PC-3 (cell line): ENCODE measurements around the gene NPW. TPM values are rescaled to one million over a fixed set of nuclear protein-coding genes. Genes with fewer than 3 reads are reported as not detected.

Experiments
- ATAC-seq: fragments of 200-7000 bp; cut with Tn5 transposase; 2 replicates; pipeline ENCODE4 v1.9.1; 2020; ENCODE audit warnings: mild to moderate bottlenecking, moderate library complexity
- BruUV-seq: library from RNA; stranded (reverse); fragments of 400-500 nt; replicated peaks from 2 replicates; lab custom pipeline; 2021; lab: Mats Ljungman, UMichigan
- CTCF ChIA-PET: fragments of 300-600 bp; sonication (Branson Sonifier 250); formaldehyde crosslinking; loops from one replicate; lab custom pipeline; 2022; ENCODE audit warnings: antibody characterized with exemption; lab: Charles Lee
- POLR2A ChIA-PET: fragments of 300-600 bp; sonication (Branson Sonifier 250); formaldehyde crosslinking; loops from one replicate; lab custom pipeline; 2022; ENCODE audit warnings: antibody characterized with exemption; ENCODE audit not compliant: unreplicated experiment; lab: Charles Lee
- DNase-seq: peaks from one replicate; pipeline ENCODE4 v3.0.0-alpha.2; 2015
- H2AFZ ChIP-seq: fragments of 300-600 bp; sonication (generic); 2 replicates; pipeline ENCODE4 v1.6.0; 2016; ENCODE audit warnings: antibody characterized with exemption, low read length
- H3F3A ChIP-seq: fragments of 300-600 bp; sonication (generic); one replicate; pipeline ENCODE4 v1.6.0; 2017; ENCODE audit warnings: antibody characterized with exemption, low read length, control low read depth, mild to moderate bottlenecking; ENCODE audit not compliant: unreplicated experiment
- H3K27ac ChIP-seq: fragments of 300-600 bp; sonication (generic); 2 replicates; pipeline ENCODE4 v1.5.1; 2016; ENCODE audit warnings: mild to moderate bottlenecking, low read length
- H3K27me3 ChIP-seq: fragments of 300-600 bp; sonication (generic); 2 replicates; pipeline ENCODE4 v1.6.1; 2016; ENCODE audit warnings: low read length, mixed read lengths
- H3K36me3 ChIP-seq: fragments of 300-600 bp; sonication (generic); 2 replicates; pipeline ENCODE4 v1.6.1; 2016; ENCODE audit warnings: low read depth, mixed run types, low read length, mixed read lengths
- H3K4me1 ChIP-seq: fragments of 300-600 bp; sonication (generic); 2 replicates; pipeline ENCODE4 v1.5.1; 2016; ENCODE audit warnings: low read length; ENCODE audit not compliant: insufficient read depth
- H3K4me2 ChIP-seq: fragments of 300-600 bp; sonication (generic); 2 replicates; pipeline ENCODE4 v1.6.0; 2016; ENCODE audit warnings: low read length
- H3K4me3 ChIP-seq: fragments of 300-600 bp; sonication (generic); 2 replicates; pipeline ENCODE4 v1.5.1; 2016; ENCODE audit warnings: mild to moderate bottlenecking, low read length, mixed read lengths
- H3K79me2 ChIP-seq: fragments of 300-600 bp; sonication (generic); 2 replicates; pipeline ENCODE4 v1.6.1; 2017; ENCODE audit warnings: low read length, mixed read lengths
- H3K9ac ChIP-seq: fragments of 300-600 bp; sonication (generic); 2 replicates; pipeline ENCODE4 v1.6.0; 2016; ENCODE audit warnings: mild to moderate bottlenecking, low read length
- H3K9me2 ChIP-seq: fragments of 300-600 bp; sonication (generic); replicated peaks from 2 replicates; pipeline ENCODE4 v1.6.1; 2016; ENCODE audit warnings: mixed run types, low read length, mixed read lengths
- H3K9me3 ChIP-seq: fragments of 300-600 bp; sonication (generic); 2 replicates; pipeline ENCODE4 v1.6.1; 2016; ENCODE audit warnings: low read length, mixed read lengths
- H4K20me1 ChIP-seq: fragments of 300-600 bp; sonication (generic); 2 replicates; pipeline ENCODE4 v1.6.1; 2016; ENCODE audit warnings: low read length, mixed read lengths
- EZH2 ChIP-seq: fragments of 300-600 bp; sonication (generic); IDR thresholded peaks from one replicate; pipeline ENCODE4 v1.6.1; 2017; ENCODE audit warnings: antibody characterized with exemption, mild to moderate bottlenecking, low read length; ENCODE audit not compliant: unreplicated experiment
- EZH2phosphoT487 ChIP-seq: fragments of 300-600 bp; sonication (generic); IDR thresholded peaks from 2 replicates; pipeline ENCODE4 v1.6.1; 2018; ENCODE audit warnings: mild to moderate bottlenecking, antibody characterized with exemption, low read length, borderline replicate concordance
- intact Hi-C: fragments of 100-400 bp; cut with micrococcal nuclease; formaldehyde crosslinking; loops from 2 replicates; pipeline ENCODE4 v1.9.0; 2023
- total RNA-seq: library from RNA; depleted of rRNA; stranded (reverse); fragments of >200 nt; gene quantifications from 2 replicates; pipeline ENCODE4 v1.2.3, GENCODE V29; 2014
- TF ChIP-seq, protein P1 (sequence below): fragments of 300-600 bp; sonication (generic); conservative IDR thresholded peaks from 2 replicates; pipeline ENCODE4 v1.5.1; 2017; ENCODE audit warnings: antibody characterized with exemption, low read depth, mild to moderate bottlenecking, low read length

Gene NPW
- total RNA-seq, 1 experiment from 2014 or later = 3.8 TPM

GRCh38 chr16:2022723-2023091 is 3.1 kb downstream of the NPW start:
- Histone ChIP-seq H2AFZ (peak overlapping the region; percentile 78), H3K4me1 (peaks cover 11% of the 10 kb centered on the region), H3K27me3 (no peaks in the 10 kb centered on the region; the same call in 1 of the 2 replicates), H4K20me1 (no peaks in the 10 kb centered on the region), H3K27ac (peak overlapping the region; percentile 39; the same call in 1 of the 2 replicates), H3K9me3 (no peaks in the 10 kb centered on the region), H3K9me2 (no peaks in the 10 kb centered on the region), H3K79me2 (peaks cover 8% of the 10 kb centered on the region), H3K4me2 (peak overlapping the region; percentile 92), H3K4me3 (peak overlapping the region; percentile 62), H3F3A (no peaks in the 10 kb centered on the region), H3K36me3 (no peaks in the 10 kb centered on the region), H3K9ac (peak overlapping the region; percentile 53)
- POLR2A ChIA-PET = interaction anchor here (0.6 to 0.7 kb wide), 2 partner anchors 14 to 26 kb away, joined by 9 to 15 read pairs; no protein-coding TSS in a partner anchor
- BruUV-seq = no TSS peak
- CTCF ChIA-PET = interaction anchor here (0.6 to 1.2 kb wide), 10 partner anchors 11 to 540 kb away, joined by 3 to 20 read pairs (median 10); no protein-coding TSS in a partner anchor
- intact Hi-C loops = loop anchor here (2.0 kb wide), 2 partner anchors 34 to 118 kb away; no protein-coding TSS in a partner anchor
- DNase-seq = peak; percentile 43
- TF ChIP-seq, protein P1, sequence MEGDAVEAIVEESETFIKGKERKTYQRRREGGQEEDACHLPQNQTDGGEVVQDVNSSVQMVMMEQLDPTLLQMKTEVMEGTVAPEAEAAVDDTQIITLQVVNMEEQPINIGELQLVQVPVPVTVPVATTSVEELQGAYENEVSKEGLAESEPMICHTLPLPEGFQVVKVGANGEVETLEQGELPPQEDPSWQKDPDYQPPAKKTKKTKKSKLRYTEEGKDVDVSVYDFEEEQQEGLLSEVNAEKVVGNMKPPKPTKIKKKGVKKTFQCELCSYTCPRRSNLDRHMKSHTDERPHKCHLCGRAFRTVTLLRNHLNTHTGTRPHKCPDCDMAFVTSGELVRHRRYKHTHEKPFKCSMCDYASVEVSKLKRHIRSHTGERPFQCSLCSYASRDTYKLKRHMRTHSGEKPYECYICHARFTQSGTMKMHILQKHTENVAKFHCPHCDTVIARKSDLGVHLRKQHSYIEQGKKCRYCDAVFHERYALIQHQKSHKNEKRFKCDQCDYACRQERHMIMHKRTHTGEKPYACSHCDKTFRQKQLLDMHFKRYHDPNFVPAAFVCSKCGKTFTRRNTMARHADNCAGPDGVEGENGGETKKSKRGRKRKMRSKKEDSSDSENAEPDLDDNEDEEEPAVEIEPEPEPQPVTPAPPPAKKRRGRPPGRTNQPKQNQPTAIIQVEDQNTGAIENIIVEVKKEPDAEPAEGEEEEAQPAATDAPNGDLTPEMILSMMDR = no peak
- TF ChIP-seq EZH2 (no peak), EZH2phosphoT487 (no peak)
- ATAC-seq = peak; percentile 49

DNA sequence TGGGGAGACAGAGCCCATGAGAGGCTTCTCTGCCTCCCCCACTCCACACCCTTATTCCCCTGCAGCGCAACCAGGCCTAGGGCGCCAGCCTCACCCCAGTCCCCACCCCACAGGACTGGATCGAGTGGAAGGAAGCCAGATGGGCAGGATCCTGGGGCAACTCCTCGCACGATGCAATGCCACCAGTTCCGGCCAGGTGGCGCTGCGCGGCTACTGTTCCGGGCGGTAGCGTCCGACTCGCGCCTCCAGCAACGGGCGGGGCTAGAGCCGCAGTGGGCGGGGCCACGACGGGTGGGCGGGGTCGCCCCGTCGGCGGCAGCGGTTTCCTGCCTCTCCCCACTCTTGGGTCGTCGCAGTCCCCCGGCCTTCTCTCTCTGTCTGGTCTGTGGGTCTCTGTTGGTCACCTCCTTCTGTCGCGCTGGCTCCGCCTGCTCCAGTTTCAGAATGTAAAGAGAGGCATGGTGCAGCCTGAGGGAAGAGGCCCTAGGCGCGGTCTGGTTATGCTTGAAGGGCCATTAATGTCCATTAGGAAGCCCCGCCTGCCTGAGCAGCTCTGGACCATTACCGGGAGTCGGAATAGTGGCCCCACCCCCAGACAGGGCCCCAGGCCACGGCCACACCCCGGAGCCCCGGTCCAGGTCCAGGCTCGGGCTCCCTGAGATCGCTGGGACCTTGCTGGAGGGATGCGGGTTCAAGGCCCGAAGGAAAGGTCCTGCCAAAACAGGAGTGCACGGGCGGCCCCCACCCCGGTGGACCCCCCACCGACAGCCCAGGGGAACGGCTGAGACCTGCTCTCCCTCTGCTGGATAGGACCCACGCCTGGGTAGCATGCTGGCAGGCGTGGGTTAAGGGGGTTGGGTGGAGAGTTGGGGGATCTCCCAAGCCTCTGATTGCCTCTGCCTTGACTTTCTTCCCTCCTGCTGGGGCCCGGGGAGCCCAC is 3.8 kb downstream of the NPW start:
- Histone ChIP-seq H3K9ac (peak overlapping the region; percentile 53), H3K9me3 (no peaks in the 10 kb centered on the region), H3K79me2 (peaks cover 15% of the 10 kb centered on the region), H3K27me3 (no peaks in the 10 kb centered on the region; the same call in 1 of the 2 replicates), H3K4me2 (peak overlapping the region; percentile 92), H3K27ac (peak overlapping the region; percentile 39; the same call in 1 of the 2 replicates), H4K20me1 (no peaks in the 10 kb centered on the region), H3F3A (no peaks in the 10 kb centered on the region), H3K4me1 (peaks cover 17% of the 10 kb centered on the region), H3K36me3 (no peaks in the 10 kb centered on the region), H2AFZ (peak overlapping the region; percentile 85), H3K9me2 (no peaks in the 10 kb centered on the region), H3K4me3 (peak overlapping the region; percentile 62)
- TF ChIP-seq EZH2 (no peak), EZH2phosphoT487 (no peak)
- TF ChIP-seq, protein P1 = peak; percentile 77
- intact Hi-C loops = loop anchor here (2.0 kb wide), 2 partner anchors 33 to 117 kb away; no protein-coding TSS in a partner anchor
- ATAC-seq (peak; percentile 59), DNase-seq (peak; percentile 89)
- ChIA-PET CTCF (interaction anchor here (0.6 to 1.2 kb wide), 7 partner anchors 10 to 541 kb away, joined by 6 to 20 read pairs (median 14); no protein-coding TSS in a partner anchor), POLR2A (interaction anchor here (0.6 to 0.7 kb wide), 3 partner anchors 13 to 27 kb away, joined by 4 to 15 read pairs (median 9); no protein-coding TSS in a partner anchor)
- no TSS peak for BruUV-seq
